ENCODE results near the gene SCRN1. TPM values are rescaled to one million over a fixed set of nuclear protein-coding genes. Genes with fewer than 3 reads are reported as not detected.

The SCRN1 gene
- total and polyA plus RNA-seq, 8 donors: 25.5 to 42.6 (median 36.9) TPM

- Histone ChIP-seq H3K9me3 (no peaks in the 10 kb centered on the region), H3K27me3 (peaks cover 0 to 7% of the 10 kb centered on the region in 2 donors), H3K27ac (no peak overlapping the region), H3K36me3 (no peaks in the 10 kb centered on the region), H3K4me1 (no peaks in the 10 kb centered on the region), H3K4me3 (no peak overlapping the region)
- no peak for TF ChIP-seq CTCF (IDR thresholded peaks at IDR 0.05)
- ATAC-seq (no peak), DNase-seq (no peak)
- intact Hi-C loops (cut with DNase I): no loop called here
These were observed 100.3 kb downstream of the SCRN1 start for GRCh38 chr7:29889288-29889687.

- no peak for TF ChIP-seq CTCF (IDR thresholded peaks at IDR 0.05)
- H3K27me3 ChIP-seq: peaks cover 1 to 20% of the 10 kb centered on the region in 2 donors
- no peak overlapping the region for H3K27ac ChIP-seq
- H3K4me3 ChIP-seq: no peak overlapping the region
- H3K4me1 ChIP-seq: no peaks in the 10 kb centered on the region
- DNase-seq (no peak), ATAC-seq (no peak)
- intact Hi-C loops (cut with DNase I): no loop called here
- H3K9me3 ChIP-seq: no peaks in the 10 kb centered on the region
- no peaks in the 10 kb centered on the region for H3K36me3 ChIP-seq
These were observed 101.6 kb downstream of the SCRN1 start for GRCh38 chr7:29888006-29888405.

- DNase-seq: no peak
- no peaks in the 10 kb centered on the region for H3K36me3 ChIP-seq
- no peak overlapping the region for H3K27ac ChIP-seq
- H3K4me1 ChIP-seq: no peaks in the 10 kb centered on the region
- intact Hi-C loops (cut with DNase I): no loop called here
- H3K4me3 ChIP-seq: no peak overlapping the region
- peaks cover 2 to 21% of the 10 kb centered on the region in 2 donors for H3K27me3 ChIP-seq
- no peak for ATAC-seq
- H3K9me3 ChIP-seq: no peaks in the 10 kb centered on the region
- TF ChIP-seq CTCF (IDR thresholded peaks at IDR 0.05): no peak
These were observed 102.8 kb downstream of the SCRN1 start for GRCh38 chr7:29886827-29887226.

GRCh38 chr7:29885626-29886025, 104.0 kb downstream of the SCRN1 start:
- H3K9me3 ChIP-seq: no peaks in the 10 kb centered on the region

More at GRCh38 chr7:29885626-29886025, 104.0 kb downstream of the SCRN1 start:
- no peaks in the 10 kb centered on the region for H3K36me3 ChIP-seq
- H3K4me1 ChIP-seq: no peaks in the 10 kb centered on the region
- intact Hi-C loops (cut with DNase I): no loop called here
- H3K27ac ChIP-seq: no peak overlapping the region
- TF ChIP-seq CTCF (IDR thresholded peaks at IDR 0.05): no peak
- no peak for DNase-seq
- H3K4me3 ChIP-seq: no peak overlapping the region
- no peak for ATAC-seq
- H3K27me3 ChIP-seq: peaks cover 2 to 21% of the 10 kb centered on the region in 2 donors
